Stimulated activated CD4-positive, alpha-beta T cell treated with anti-CD3 and anti-CD28 coated beads, Interleukin-4, amount 100 ng/mL, for 1 hour (primary cell): ENCODE data around the gene BORCS5.

Source experiments
- DNase-seq: peaks from one replicate; pipeline ENCODE4 v3.0.0-alpha.2; 2020

Gene BORCS5

GRCh38 chr12:12353807-12354206, 3.1 kb upstream of the BORCS5 start:
- DNase-seq, result no peak

DNA sequence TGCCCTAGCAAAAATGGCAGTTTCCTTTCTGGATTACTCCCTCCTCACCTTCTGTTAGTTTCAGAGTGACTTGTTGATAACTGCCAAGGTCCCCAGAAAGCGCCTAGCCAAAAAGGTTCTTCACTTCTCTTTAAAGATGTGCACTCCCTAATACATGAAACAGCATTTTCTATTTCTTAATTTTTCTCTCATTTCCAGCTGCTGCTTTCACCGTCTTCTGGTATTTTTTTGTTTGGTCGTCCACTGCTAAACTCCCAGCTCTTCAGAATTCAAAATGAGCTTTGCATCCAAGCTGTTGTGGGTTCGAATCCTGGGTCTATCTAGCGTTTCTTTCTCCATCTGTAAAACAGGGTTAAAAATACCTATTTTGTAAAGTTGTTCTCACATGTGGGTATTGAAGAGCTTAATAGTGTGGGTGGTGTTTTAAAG, 397 bp upstream of the BORCS5 start:
- DNase-seq, result no peak

DNA sequence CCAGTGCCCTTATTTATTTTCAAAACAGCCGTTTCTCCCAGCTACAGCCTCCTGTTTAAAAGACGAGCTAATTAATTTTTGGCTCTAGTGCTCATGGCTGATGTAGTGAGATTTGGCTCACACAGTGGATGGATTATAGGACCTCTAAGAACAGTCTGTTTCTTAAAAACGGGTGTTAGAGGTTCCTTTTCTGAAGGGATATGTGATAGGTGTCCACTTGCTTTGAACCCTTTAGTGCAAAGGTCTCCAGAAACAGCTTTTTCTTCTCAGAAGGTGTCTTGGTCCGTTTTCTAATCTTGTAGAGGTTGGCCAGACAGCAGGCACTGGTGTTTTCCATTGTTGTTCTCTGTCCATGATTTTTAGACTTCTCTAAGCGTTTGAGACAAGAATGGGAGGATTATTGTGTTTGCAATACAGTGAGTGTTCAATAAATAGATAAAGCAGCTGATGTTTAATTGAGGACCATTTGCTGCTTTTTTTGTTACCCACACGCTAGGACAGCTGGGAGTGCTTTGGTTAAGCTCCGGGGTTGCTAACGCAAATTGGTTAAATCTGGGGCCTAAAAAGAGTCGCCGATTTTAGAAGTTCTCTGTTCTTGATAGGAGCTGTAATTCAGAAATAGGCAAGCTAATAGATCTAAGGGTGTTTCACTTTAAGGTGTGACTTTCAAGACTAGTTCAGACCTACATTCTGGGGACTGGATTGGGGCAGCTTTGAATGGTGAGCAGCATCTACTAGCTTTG, 1.0 kb downstream of the BORCS5 start:
- no peak for DNase-seq

- DNase-seq, result no peak
Measured at GRCh38 chr12:12358528-12358927, 1.6 kb downstream of the BORCS5 start.

DNA sequence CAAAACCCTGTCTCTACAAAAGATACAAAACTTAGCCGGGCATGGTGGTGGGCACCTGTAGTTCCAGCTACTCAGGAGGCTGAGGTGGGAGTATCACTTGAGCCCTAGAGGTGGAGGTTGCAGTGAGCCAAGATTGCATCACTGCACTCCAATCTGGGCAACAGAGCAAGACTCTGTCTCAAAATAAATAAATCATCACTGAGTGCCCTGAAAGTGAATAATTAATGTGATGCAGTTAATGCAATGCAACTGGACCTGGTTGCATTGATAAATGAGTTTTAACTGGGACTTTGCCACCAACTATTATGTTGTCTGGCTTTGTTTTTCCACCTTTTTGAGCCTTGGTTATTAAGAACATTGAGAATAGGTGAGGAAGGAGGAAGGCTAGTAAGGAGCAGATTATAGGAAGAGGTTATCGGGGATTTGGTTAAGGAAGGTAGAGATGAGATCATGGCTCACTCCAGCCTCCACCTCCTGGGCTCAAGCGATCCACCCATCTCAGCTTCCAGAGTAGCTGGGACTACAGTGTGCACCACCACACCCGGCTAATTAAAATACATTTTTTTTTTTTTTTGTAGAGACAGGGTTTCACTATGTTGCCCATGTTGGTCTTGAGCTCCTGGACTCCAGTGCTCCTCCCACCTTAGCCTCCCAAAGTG, 8.0 kb downstream of the BORCS5 start:
- no peak for DNase-seq

- no peak for DNase-seq
Measured at GRCh38 chr12:12365446-12365802, 8.5 kb downstream of the BORCS5 start.

DNA sequence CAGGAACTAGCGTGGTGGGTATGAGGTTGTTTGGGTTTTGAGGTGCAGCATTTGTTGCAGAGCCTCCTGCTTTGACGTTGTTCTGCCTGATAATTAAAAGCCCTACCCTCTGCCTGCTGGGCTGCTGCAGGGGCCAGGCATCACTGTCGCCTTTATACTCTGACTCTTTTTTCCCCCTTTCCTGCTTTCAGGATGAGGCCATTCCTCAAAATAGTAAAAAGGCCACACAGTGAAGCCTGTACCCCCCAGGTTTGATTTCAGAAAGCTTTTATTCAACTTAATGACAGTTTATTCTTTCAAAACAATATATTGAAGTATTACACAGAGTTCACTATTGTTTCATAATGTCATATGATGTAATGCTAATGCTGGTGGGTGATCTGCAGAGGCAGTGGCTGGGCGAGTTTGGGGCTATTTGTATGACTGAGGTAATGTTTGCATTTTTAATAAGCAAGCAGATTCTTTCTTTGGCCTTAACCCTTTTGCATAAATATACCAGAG, 9.1 kb downstream of the BORCS5 start:
- DNase-seq, result no peak

DNA sequence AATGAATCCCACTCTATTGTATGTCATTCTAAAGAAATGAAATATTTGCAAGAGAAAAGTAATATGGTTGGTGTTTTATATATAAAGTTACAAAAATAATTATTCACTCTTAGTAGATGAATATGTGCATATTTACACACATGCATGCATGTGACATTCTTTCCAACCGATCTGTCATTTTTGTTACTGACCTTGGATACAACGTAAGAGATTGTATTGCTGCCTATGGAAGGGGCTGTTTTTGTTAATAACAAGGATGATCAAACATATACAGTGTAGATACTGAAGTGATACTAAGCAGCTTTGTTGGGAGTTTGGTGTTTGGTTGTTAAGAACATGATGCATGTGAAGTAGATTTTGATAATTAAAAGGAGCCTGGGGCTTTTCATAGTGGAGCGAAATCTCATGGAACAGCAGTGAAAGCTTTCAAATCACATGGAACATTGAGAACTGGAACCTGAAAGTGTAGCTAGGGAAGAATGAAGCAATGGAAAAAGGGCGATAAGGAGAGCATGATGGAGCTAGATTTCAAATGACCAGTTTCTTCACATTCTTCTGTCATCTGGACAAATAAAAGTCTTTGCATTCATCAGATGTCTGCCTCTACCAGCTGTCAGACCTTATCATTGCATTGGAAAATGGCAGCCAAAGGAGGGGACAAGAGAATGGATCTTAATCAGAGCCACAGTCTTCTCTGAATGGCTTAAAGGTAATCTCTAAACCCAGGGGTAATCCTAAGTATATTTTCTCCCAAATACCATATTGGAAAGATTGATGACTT, 10.0 kb downstream of the BORCS5 start:
- DNase-seq, result no peak

DNA sequence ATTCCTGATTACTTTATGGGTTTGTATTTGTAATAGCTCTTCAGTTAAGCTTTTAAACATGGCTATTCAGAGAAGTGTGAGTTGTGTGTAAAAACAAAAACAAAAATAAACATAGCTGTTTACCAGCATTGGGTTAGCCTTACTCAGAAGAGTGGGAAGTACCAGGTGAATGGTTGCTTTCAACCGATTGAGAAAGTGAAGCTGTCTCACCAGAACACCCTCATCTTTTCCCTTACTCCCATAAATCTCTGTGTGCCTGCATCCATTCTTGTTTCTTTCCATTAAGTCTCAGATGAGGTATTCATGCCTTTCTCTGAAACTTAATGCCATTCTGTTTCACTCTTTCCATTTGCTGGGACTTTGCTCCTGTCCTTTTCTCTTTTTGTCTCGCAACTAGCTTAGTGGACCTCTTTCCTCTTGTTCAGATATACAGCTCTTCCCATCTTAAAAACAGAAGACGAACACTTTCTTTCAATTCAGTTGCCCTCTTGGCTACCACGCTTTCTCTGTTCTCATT, 10.7 kb downstream of the BORCS5 start:
- no peak for DNase-seq

- no peak for DNase-seq
Measured at GRCh38 chr12:12372946-12373722, 16.3 kb downstream of the BORCS5 start.

GRCh38 chr12:12376646-12377448, 20.0 kb downstream of the BORCS5 start:
- DNase-seq, result no peak

- DNase-seq, result no peak
Measured at GRCh38 chr12:12378616-12379015, 21.7 kb downstream of the BORCS5 start.

DNA sequence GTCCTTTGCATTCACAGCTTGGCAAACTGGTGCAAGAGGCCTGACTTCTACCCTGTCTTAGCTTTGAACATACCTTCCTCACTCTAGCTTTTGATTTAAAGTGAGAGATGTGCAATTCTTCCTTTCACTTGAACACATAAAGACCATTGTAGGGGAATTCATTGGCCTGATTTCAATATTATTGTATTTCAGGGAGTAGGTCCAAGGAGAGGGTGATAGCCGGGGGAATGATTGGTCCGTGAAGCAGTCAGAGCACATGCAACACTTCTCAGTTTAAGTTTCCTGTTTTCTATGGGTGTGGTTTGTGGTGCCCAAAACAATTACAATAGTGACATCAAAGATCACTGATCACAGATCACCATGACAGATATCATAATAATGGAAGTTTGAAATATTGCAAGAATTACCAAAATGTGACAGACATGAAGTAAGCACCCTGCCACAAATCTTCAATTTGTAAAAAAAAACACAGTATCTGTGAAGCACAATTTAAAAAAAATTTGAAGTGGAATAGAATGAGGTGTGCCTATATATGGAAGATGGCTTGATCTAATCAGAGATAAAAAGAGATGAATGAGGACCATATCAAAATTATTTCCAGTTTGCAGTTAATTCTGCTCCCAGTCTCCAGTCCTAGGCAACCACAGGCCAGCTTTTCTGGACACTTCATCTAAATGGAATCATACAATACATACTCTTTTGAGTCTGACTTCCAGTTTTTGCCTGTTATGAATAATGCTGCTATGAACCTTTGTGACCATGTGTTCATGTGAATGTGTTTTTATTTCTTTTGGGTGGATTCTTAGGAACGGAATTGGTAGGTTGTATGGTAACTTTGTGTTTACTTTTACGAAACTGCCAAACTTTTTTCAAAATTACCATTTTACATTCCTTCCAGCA, 23.2 kb downstream of the BORCS5 start:
- no peak for DNase-seq

DNA sequence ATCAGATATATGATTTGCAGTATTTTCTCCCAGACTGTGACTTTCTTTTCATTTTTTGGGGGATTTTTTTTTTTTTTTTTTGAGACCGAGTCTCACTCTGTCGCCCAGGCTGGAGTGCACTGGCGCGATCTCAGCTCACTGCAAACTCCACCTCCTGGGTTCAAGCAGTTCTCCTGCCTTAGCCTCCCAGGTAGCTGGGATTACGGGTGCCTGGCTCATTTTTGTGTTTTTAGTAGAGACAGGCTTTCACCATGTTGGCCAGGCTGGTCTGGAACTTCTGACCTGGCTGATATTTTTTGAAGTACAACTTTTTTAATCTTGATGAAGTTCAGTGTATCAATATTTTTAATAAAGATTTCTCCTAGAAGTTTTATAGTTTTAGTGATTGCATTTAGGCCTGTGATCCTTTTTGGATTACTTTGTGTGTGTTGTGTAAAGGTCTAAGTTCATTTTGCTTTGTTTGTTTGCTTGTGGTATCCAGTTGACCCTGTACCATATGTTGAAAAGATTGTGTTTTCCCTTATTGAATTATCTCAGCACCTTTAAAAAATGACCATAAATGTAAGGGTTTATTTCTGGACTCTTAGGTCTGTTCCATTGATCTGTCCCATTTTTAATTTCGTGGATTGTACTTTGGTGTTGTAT, 24.2 kb downstream of the BORCS5 start:
- no peak for DNase-seq

DNA sequence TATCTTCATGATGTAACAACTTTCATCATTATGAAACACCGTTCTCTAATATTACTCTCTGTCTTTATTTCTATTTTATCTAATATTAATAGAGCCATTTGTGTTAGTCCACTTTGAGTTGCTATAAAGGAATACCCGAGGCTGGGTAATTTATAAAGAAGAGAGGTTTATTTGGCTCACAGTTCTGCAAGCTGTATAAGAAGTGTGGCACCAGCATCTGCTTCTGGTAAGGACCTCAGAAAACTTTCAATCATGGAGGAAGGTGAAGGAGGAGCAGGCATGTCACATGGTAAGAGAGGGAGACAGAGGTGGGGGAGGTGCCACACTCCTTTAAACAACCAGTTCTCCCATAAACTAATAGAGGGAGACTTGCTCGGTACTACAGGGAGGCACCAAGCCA, 25.1 kb downstream of the BORCS5 start:
- DNase-seq, result no peak

DNA sequence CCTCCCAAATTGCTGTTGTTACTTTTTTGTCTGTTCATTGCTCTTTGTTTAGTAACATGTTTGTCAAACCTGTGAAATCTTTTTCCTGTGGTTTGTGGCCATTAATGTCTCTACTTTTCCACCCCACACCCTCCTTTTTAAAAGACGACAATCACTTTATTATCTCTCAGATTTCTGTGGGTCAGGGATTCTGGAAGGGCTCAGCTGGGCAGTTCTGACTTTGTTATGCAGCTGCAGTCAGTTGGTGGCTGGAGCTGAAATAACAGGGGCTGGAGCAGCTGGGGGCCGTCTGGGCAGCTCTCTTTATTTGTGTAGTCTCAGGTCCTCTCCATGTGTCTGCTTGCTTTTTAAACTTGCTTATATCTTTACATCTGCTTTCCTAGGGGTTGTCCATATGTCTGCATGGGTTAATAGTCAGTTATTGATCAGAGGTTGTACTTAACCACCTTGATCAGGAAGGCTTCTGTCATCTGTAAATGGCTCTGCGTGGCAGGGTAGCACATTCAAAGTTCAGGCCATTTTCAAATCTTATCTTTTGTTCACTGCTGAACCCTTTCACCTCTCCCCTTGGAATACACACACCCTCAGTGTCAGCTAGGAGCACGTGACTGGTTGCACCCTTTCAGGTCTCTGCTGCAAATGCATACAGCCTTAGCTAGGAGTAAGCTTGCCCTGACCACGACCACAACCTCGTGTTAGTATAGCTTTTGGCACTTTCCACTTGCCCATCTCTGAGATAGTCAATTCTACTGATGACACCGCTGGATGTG, 27.9 kb downstream of the BORCS5 start:
- DNase-seq, result no peak

GRCh38 chr12:12387501-12387900, 30.6 kb downstream of the BORCS5 start:
- no peak for DNase-seq

DNA sequence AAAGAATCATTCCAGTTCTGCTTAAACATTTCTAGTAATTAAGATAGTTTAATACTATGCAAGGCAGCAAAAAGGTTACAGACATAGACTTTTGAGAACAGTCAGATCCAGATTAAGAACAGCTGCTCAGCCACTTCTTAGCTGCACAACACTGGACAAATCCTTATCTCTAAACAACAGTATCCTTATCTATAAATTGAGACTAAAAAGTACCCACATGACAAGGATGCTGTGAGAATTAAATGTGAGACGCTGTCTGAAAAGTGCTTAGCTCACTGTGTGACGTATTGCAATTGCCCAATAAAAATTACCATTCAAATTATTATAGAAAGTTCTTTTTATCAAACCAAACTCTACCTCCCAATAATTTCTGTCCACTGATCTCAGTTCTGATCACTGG, 35.5 kb downstream of the BORCS5 start:
- DNase-seq, result no peak

DNA sequence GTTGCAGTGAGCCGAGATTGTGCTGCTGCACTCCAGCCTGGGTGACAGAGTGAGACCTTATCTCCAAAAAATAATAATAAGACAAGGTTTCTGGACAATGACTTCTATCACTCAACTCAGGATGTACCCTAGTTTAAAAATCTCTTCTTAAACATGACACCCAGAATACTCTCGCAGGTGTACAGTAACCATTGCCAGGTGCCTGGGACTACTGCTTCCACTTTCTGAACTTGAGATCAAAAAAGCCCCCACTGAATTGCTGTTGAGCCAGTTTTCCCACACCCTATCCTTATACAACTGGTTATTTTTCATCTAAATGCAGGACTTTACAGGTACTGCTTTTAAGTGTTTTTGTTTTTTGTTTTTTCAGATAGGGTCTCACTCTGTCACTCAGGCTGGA, 36.3 kb downstream of the BORCS5 start:
- no peak for DNase-seq
